Panc1 (cell line): ENCODE results near the gene MAP3K2. TPM values are rescaled to one million over a fixed set of nuclear protein-coding genes. Genes with fewer than 3 reads are reported as not detected.

Source experiments
- ATAC-seq: fragments of 200-7000 bp; cut with Tn5 transposase; 2 replicates; pipeline ENCODE4 v1.9.1; 2020; ENCODE audit warnings: mild to moderate bottlenecking, moderate library complexity
- BruUV-seq: library from RNA; stranded (reverse); fragments of 400-500 nt; replicated peaks from 2 replicates; lab custom pipeline; 2021; lab: Mats Ljungman, UMichigan
- CTCF ChIA-PET: fragments of 300-600 bp; sonication (Branson Sonifier 250); formaldehyde crosslinking; loops from one replicate; lab custom pipeline; 2022; ENCODE audit warnings: antibody characterized with exemption; lab: Charles Lee
- POLR2A ChIA-PET: fragments of 300-600 bp; sonication (Branson Sonifier 250); formaldehyde crosslinking; loops from one replicate; lab custom pipeline; 2022; ENCODE audit warnings: antibody characterized with exemption; lab: Charles Lee
- DNase-seq: peaks from one replicate; pipeline ENCODE4 v3.0.0-alpha.2; 2010; ENCODE audit warnings: low read depth, low spot score
- H3K27ac ChIP-seq: 2 replicates; pipeline ENCODE4 v1.5.1; 2011; ENCODE audit warnings: mild to moderate bottlenecking, low read length, inconsistent platforms
- H3K27me3 ChIP-seq: fragments of 200-500 bp; sonication (Bioruptor generic); 2 replicates; pipeline ENCODE4 v1.6.0; 2014; ENCODE audit warnings: low read length, inconsistent platforms; ENCODE audit not compliant: control insufficient read depth, insufficient read depth
- H3K36me3 ChIP-seq: fragments of 200-500 bp; sonication (Bioruptor generic); 2 replicates; pipeline ENCODE4 v1.5.1; 2014; ENCODE audit warnings: inconsistent platforms, mild to moderate bottlenecking, low read length, moderate library complexity; ENCODE audit not compliant: control insufficient read depth, insufficient read depth
- H3K4me1 ChIP-seq: 2 replicates; pipeline ENCODE4 v1.5.1; 2011; ENCODE audit warnings: inconsistent platforms, mild to moderate bottlenecking, low read length, moderate library complexity; ENCODE audit not compliant: control insufficient read depth, insufficient read depth
- H3K4me3 ChIP-seq, 2 experiments: 2 replicates each; pipeline ENCODE4 v1.5.1; 2011 to 2012; ENCODE audit warnings: low read depth in 2 of 2, low read length in 2 of 2, mild to moderate bottlenecking in 2 of 2, inconsistent platforms in 1 of 2, moderate library complexity in 1 of 2
- H3K9me3 ChIP-seq: fragments of 200-500 bp; sonication (Bioruptor generic); 2 replicates; pipeline ENCODE4 v1.5.1; 2014; ENCODE audit warnings: low read depth, mild to moderate bottlenecking, inconsistent platforms, low read length, moderate library complexity; ENCODE audit not compliant: control insufficient read depth, insufficient read depth
- CTCF ChIP-seq: fragments of 450-650 bp; IDR thresholded peaks from 2 replicates; pipeline ENCODE4 v1.5.1; 2017; ENCODE audit warnings: mild to moderate bottlenecking
- POLR2AphosphoS5 ChIP-seq: IDR thresholded peaks from 2 replicates; pipeline ENCODE4 v1.6.1; 2012; ENCODE audit warnings: mild to moderate bottlenecking, low read depth, low read length, moderate library complexity
- REST ChIP-seq, 2 experiments: IDR thresholded peaks; 2 replicates each; pipeline ENCODE4 v1.6.1; 2011 to 2012; ENCODE audit warnings: low read depth in 2 of 2, control low read depth in 1 of 2, low read length in 1 of 2, mild to moderate bottlenecking in 1 of 2, moderate library complexity in 1 of 2; ENCODE audit not compliant: insufficient read depth in 1 of 2
- SIN3A ChIP-seq: IDR thresholded peaks from 2 replicates; pipeline ENCODE4 v1.6.1; 2012; ENCODE audit warnings: low read depth, mild to moderate bottlenecking, low read length, moderate library complexity, borderline replicate concordance; ENCODE audit not compliant: insufficient read depth
- TCF7L2 ChIP-seq: IDR thresholded peaks from 2 replicates; pipeline ENCODE4 v1.6.1; 2011; ENCODE audit warnings: mild to moderate bottlenecking, low read depth, low read length, inconsistent platforms
- in situ Hi-C: cut with HindIII; loops from 2 replicates; pipeline ENCODE4 v1.10.0; 2016; ENCODE audit warnings: low sequenced_read_pairs, low pct_unique_long_range_greater_than_20kb
- intact Hi-C: fragments of 100-400 bp; cut with micrococcal nuclease; formaldehyde crosslinking; loops from one replicate; pipeline ENCODE4 v1.10.0; 2022; ENCODE audit not compliant: unreplicated experiment
- total RNA-seq: library from RNA; stranded (reverse); gene quantifications from one replicate; pipeline ENCODE4 v1.2.1, GENCODE V29; 2021; ENCODE audit not compliant: unreplicated experiment

The MAP3K2 gene
- total RNA-seq, 1 experiment from 2014 or later, result 70.6 TPM

- Histone ChIP-seq H3K27ac (no peak overlapping the region), H3K27me3 (no peaks in the 10 kb centered on the region), H3K4me1 (peaks cover 8% of the 10 kb centered on the region), H3K4me3 (no peak overlapping the region), H3K36me3 (no peaks in the 10 kb centered on the region), H3K9me3 (no peaks in the 10 kb centered on the region)
- no peak for ATAC-seq
- no peak for DNase-seq
- no TSS peak for BruUV-seq
- no peak for TF ChIP-seq CTCF
- TF ChIP-seq SIN3A, result no peak
- TF ChIP-seq TCF7L2, result no peak
- TF ChIP-seq REST (IDR thresholded peaks at IDR 0.05; ENCODE audit: insufficient read depth in 1 of 2, low read depth in 2 of 2, low read length in 1 of 2), result no peak
- TF ChIP-seq POLR2AphosphoS5, result no peak
- ChIA-PET CTCF (no interaction called here), POLR2A (no interaction called here)
- intact Hi-C loops (no loop called here), in situ Hi-C loops (no loop called here)
Measured at GRCh38 chr2:127377262-127377661, 10.5 kb downstream of the MAP3K2 start.

GRCh38 chr2:127376257-127376656 is 11.5 kb downstream of the MAP3K2 start:
- POLR2A ChIA-PET, result no interaction called here
- H3K27ac ChIP-seq, result no peak overlapping the region
- no peak for TF ChIP-seq POLR2AphosphoS5
- TF ChIP-seq SIN3A, result no peak
- TF ChIP-seq REST (IDR thresholded peaks at IDR 0.05; ENCODE audit: insufficient read depth in 1 of 2, low read depth in 2 of 2, low read length in 1 of 2), result no peak
- TF ChIP-seq TCF7L2, result no peak
- no TSS peak for BruUV-seq
- no peaks in the 10 kb centered on the region for H3K36me3 ChIP-seq
- CTCF ChIA-PET, result no interaction called here
- no peak for ATAC-seq
- DNase-seq, result no peak
- intact Hi-C loops (no loop called here), in situ Hi-C loops (no loop called here)
- no peak overlapping the region for H3K4me3 ChIP-seq
- no peaks in the 10 kb centered on the region; the same call in 1 of the 2 replicates for H3K4me1 ChIP-seq
- H3K9me3 ChIP-seq, result no peaks in the 10 kb centered on the region
- no peaks in the 10 kb centered on the region for H3K27me3 ChIP-seq
